Posterior cingulate gyrus (tissue), 11 donors: ENCODE results near the gene PTPRS.

ENCODE experiments used
- DNase-seq, 10 donors: peaks; one replicate each; pipeline versions ENCODE4 v3.0.0 to v3.0.0-alpha.2; 2020 to 2021; ENCODE audit warnings: mixed read lengths in 3 of 10
- intact Hi-C: fragments of 100-400 bp; cut with DNase I; formaldehyde crosslinking; loops from one replicate; pipeline ENCODE4 v1.15.1; 2023

The PTPRS gene

DNA sequence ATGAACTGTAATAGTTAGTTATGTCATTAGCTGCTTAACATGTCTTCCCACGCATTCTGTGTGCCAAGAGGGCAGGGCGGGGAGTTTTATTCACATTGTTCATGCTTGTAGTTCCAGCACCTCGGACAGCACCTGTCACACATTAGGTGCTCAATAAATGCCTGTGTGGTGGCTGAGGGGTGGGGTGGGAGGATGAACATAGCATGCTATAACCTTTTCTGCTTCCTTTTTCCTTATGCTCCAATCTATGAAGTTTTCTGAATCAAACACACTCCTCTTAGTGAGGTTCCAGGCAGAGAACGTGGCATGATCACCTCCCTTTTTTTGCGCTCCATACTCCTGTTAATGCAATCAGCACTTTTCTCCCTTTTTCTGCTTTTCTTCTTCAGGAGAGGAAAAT is 15.8 kb upstream of the PTPRS start:
- DNase-seq = peak in 1 of 10 donors; percentile 7

DNA sequence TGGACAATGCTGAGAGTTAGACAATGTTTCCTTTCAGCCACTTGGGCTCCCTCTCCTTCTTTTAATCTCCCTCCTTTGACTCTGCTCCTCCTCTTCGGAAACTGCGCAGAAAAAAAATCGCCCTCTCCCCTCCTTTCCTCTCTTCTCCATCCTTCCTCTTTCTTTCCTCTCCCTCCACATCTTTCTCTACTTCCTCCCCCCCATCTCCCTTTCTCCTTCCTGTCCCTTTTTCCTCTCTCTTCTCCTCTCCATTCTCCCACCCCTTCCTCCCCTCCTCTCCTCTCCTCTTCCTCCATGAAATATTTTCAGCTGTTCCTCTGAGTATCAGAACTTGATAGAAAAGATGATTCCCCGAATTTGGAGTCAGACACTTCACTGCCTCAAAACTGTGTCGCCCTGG is 15.1 kb upstream of the PTPRS start:
- intact Hi-C loops = no loop called here
- peak in 1 of 10 donors; percentile 1 for DNase-seq

More for the DNA sequence above, 15.8 kb upstream of the PTPRS start:
- intact Hi-C loops = no loop called here

DNA sequence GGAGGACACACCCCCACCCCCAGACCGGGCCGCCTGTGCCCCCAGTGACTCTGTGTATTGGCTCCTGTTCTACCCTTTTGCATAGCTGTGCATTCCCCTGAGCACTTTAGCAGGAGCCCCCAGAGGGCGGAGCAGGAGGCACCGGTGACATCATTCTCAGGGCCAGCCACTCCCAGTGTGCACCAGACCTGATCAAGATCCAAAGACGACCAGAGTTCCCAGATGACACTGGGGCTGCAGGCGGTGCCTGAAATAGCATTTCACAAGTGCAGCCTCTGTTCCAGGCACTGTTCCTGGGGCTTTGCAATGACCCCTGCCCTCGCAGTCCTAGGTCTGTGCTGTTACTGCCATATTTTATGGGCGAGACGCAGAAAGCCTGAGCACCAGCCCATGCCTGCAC is 14.5 kb upstream of the PTPRS start:
- intact Hi-C loops = no loop called here
- DNase-seq = peak in 2 of 10 donors; percentile 12 to 16

DNA sequence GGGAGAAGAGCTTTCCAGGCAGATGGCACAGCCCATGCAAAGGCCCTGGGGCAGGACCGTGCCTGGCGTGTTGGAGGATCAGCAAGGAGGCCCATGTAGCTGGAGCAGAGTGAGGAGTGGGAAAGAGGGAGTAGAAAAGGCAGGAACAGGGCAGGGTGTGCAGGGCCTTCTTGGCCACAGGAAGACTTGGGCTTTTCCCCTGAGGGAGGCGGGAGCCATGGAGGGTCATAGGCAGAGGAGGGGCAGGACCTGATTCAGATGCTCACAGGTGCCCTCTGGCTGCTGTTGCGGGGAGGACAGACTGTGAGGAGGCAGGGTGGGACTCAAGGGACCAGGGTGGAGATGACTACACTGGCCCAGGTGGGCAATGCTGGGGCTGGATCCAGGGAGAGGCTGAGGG is 13.8 kb upstream of the PTPRS start:
- intact Hi-C loops = no loop called here
- DNase-seq = peak in 2 of 10 donors; percentile 61 to 69

DNA sequence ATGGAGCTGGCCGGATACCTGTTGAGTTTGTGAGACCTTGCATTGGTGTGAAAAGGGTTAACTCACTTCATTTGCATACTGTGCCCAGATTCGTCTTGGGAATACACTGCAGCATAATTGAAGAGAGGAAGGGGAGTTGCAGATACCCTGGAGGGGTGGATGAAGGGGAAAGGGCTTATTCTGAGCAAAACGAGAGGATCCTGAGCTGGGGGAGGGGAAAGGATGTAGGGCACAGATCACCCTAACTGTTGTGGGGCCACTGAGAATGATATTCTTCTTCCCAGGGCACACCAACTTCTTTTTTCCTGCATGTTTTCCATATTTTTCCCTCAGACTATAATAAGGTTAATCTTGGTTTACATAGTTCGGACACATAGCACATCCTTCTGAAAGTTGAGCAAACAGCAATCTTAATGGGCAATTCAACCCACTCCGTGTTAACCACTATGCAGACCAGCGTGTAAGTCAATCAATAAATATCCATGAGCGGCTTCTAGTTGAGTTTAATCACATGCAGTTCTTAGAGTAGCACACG is 11.7 kb upstream of the PTPRS start:
- intact Hi-C loops = no loop called here
- DNase-seq = no peak

DNA sequence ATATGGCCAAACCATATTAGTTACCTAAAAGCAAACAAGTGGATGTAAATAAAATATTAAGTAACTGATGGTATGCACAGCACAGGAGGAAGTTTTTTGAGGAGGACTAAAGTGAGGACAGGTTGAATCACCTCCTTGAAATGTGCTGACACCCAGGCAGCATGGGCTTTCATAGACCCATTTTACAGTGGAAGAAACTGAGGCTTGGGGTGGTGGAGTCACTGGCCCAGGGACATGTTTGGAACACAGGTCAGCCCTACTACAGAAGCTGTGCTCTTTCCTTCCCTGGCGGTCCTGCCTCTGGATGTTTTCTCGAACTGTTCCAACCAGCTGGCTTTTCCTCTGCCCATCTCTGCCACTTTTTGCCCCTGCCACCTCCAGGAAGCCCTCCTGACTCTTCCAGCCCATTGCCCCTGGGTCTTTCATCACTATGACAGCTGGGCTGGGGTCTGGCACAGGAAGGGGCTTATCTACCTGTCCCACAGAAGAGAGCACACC is 11.2 kb upstream of the PTPRS start:
- intact Hi-C loops = no loop called here
- DNase-seq = peak in 2 of 10 donors; percentile 5 to 8

DNA sequence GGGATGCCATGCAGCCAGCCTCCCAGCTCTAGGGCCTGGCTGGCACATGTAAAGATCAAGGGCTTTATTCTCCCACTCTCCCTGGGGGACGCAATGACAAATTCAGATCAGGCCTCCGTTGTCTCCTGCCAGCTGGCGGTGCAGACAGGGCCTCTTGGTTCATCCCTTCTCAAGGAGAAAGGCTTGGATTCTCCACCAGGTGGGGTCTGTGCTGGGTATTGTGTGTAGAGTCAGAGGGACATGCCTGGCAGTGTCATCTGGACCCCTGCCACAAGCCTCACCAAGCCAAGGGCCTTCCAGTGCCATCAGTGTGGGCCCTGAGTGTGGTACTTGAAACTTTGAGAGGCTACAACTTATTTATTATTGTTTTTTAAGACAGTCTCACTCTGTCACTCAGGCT is 8.4 kb upstream of the PTPRS start:
- DNase-seq = peak in 2 of 10 donors; percentile 32 to 47
- intact Hi-C loops = no loop called here

DNA sequence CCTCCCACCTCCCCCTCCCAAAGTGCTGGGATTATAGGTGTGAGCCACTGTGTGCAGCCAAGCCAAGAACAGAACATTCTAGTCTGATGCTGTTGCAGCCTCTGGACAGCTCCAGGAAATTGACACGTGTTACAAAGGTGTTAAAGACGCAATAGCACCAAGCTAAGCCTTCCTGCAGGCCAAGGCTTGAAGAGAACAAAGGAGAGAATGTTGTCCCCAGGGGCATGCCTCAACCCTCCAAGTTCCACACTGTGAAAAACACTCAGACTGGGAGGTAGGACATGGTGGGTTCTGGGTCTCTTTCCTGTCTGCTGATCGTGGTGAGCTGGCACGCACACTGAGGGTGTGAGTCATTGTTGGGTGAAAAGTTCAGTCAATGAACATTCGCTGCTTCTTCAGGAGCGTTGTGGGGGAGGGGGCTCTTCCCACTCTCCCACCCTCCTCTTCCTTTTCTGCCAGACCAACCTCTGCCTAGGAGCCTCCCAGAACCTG is 5.3 kb upstream of the PTPRS start:
- intact Hi-C loops = no loop called here
- peak in 1 of 10 donors; percentile 11 for DNase-seq

DNA sequence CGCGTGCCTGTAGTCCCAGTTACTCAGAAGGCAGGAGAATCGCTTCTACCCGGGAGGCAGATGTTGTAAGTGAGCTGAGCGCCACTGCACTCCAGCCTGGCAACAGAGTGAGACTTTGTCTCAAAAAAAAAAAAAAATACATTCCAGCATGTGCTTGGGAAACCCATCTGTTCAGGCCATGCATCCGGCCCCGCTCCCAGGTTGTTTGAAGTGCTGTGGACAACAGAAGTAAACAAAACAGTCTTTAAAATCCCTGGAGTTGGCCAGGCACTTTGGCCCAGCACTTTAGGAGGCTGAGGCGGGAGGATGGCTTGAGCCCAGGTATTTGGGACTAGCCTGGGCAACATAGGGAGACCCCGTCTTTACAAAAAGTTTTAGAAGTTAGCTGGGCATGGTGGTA is 3.2 kb upstream of the PTPRS start:
- peak in 2 of 10 donors; percentile 47 to 74 for DNase-seq
- intact Hi-C loops = no loop called here

DNA sequence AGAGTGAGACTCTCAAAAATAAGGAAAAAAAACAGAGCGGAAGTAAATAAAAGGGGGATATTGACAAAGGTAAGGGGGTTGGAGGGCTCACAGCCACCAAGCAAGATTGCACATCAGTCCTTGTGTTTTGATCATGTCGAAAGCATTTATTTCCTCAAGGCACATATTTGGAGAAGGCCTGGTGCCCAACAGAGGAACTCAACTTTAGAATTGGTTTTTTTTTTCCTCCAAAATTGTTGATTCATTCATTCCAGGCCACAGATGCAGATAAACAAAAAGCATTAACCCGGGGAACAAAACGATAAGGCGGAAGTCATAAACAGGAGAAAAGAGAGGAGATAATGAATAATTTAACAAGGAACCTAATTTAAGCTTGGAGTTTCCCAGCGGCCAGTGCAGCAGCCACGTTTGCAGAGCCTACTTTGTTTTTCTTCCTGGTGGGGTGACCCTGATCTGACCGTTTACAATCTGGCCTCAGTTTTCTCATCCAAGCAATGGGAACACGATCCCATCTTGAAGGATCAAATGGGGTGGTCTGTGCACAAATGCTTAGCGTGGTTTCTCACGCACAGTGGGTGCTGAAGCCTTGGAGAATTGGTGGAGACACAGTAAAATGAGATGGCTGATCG is 2.1 kb upstream of the PTPRS start:
- intact Hi-C loops = no loop called here
- peak in 2 of 10 donors; percentile 10 to 53 for DNase-seq

DNA sequence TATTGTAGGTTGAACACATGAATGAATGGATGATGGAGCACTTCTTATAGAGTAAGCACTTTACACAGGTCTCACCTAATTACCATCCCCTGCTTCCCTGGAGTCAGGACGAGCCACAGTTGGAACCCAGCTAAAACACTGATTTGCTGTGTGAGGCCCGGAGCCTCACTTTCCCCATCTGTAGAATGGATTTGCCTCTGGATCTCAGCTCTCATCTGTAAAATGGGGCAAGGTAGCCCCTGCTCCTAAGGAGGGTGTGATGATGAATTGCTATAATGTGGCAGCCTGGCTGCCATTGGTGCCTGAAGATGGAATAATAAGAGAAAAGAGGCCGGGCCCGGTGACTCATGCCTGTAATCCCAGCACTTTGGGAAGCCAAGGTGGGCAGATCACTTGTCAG is 1.4 kb upstream of the PTPRS start:
- no peak for DNase-seq
- intact Hi-C loops = no loop called here

DNA sequence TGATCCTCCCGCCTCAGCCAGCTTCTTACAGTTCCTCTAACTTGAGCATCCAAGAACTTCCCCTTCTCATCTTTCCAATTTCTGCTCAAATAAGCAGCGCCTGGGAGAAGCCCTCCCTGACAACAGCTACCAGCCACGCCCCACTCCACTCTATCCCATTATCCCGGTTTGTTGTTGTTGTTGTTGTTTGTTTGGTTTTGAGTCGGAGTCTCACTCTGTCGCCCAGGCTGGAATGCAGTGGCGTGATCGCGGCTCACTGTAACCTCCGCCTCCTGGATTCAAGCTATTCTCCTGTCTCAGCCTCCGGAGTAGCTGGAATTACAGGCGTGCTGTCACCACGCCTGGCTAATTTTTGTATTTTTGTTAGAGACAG is 822 bp upstream of the PTPRS start:
- intact Hi-C loops = no loop called here
- DNase-seq = peak in 1 of 10 donors; percentile 65

DNA sequence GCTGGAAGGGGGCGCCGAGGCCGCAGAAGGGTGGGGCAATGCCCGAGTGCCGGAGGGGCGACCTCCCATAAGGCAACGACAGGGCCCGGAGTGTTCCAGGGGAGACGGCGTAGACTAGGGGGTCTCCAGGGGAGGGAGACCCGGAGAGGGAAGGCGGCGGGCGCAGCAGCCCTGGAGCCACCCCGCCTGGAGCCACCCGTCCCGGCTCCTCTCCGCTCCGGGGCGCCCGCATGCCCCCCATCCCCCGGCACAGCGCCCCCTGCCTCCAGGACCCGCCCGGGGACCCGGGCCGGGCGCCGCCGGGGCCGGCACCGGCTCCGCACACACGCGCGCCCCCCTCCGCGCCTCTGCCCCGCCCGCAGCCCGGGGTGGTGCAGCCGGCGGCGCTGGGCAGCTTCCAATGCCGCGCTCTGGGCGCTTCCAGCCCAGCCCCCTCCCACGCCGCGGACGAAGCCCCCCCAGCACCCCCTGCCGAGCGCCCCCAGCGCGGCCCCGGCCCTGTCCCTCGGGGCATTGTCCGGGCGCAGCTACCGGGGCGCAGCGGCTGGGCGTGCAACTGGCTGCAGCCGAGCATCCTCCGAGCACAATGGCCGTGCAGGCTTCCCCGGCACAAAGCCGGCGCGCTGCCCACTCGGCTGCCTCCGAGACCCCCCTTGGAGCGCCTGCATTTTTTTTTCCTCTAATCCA is 519 bp downstream of the PTPRS start:
- intact Hi-C loops = loop anchor here (5.0 to 10.0 kb wide), 2 partner anchors 48 to 295 kb away; no protein-coding TSS in a partner anchor
- DNase-seq = peak in 3 of 10 donors; percentile 36 to 91 (median 56)

DNA sequence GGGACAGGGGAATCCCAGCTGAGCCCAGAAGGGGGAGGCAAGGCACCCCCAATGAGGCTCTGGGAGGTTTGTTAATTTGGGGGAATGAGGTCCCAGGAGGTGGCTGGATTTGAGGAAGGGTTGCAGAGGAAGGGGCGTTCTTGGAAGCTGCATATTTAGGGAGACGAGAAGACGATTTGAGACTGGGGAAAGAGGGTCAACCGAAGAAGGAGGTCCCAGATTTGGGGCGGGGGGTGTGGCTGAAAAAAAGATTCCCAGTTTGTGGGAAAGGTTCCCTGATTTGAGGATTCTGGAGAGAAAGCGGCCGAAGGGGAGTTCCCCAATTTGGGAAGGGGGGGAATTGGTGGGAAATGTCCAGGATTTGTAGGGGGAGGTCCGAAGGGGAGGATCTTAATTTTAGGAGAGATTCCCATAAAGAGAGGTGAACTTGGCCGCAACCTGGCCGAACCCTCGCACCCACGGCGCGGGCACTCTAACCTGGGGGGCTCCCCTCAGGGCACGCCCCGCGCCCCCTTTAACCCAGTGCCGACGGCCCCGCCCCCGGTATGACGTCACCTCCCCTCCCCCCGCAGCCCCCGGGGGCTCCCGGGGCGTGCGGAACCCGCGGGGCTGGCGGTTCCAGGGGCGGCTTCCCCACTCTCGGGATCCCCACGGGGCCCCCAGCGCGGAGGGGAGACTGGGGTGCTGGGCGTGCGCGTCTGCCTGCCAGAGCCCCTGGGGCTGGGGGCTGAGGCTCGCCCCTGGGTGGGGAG is 1.2 kb downstream of the PTPRS start:
- DNase-seq = peak in 1 of 10 donors; percentile 29
- intact Hi-C loops = loop anchor here (5.0 to 10.0 kb wide), 2 partner anchors 47 to 295 kb away; no protein-coding TSS in a partner anchor

DNA sequence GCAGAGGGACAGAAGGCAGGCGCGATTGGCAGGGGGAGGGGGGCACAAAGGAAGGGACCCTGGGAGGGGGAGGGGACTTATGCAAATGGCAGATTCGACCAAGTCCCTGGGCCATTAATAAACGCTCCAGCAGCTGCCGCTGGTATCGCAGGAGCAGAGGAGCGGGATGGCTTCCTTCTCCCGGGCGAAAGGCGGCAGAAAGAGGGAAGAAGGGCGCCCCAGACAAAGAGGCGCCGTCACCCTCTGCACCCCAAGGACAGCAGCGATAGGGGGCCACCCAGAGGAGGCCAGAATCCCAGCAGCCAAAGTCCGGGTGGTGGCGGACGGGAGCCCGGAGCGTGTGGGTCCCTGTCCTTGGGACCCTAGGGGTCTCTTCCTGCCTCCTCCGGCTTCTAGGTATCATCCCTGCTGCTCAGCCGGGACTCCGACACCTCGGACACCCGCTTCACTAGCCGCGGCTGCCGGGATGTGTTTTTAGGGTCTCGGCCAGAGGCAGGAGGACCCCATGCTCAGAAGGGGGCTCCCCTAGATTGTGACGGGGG is 1.9 kb downstream of the PTPRS start:
- peak in 8 of 10 donors; percentile 22 to 93 (median 56) for DNase-seq
- intact Hi-C loops = loop anchor here (5.0 to 10.0 kb wide), 2 partner anchors 46 to 294 kb away; no protein-coding TSS in a partner anchor

DNA sequence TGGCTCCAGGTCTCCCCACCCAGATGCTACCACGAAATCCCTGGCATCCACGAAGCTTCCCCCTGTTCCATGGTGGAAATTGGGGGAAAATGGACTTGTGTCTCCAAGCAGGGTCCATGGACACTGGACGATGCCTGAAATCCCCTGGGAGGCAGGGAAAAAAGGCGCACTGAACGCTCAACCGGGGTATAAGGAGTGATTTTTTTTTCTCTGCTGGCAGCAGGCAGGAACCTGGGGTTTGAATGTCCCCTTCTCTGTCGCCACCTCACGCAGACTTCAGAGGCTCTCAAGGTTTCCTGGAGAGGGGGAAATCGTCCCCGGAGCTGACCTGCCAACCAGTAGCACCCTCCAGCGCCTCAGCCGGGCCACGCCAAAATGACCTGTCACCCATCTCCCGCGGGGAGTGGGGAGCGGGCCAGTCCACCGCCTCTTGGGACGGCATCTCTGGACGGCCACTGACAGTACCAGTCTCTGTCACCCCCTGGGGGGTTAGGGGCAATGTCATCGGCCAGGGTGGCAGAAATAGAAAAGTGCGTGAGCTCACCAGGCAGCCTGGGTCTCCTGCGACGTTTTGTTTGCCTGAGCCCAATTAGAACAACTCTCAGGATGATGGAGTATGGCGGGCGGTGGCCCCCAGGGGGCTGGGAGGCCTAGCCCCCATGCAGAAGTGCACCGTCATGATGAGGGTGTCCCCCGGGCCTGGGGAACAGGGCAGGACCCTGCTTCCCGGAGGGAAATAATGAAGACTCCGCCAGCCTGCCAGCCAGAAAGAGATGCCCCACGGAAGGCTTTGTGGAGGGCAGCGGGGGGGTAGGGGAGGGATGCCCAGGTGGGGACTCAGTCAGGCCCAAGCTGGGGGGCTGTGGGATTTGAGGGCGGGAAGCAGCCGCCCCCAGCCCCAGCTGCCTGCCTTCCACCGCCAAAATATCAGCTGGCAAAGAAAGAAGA is 2.6 kb downstream of the PTPRS start:
- peak in 1 of 10 donors; percentile 86 for DNase-seq
- intact Hi-C loops = loop anchor here (5.0 to 10.0 kb wide), 2 partner anchors 46 to 293 kb away; no protein-coding TSS in a partner anchor

DNA sequence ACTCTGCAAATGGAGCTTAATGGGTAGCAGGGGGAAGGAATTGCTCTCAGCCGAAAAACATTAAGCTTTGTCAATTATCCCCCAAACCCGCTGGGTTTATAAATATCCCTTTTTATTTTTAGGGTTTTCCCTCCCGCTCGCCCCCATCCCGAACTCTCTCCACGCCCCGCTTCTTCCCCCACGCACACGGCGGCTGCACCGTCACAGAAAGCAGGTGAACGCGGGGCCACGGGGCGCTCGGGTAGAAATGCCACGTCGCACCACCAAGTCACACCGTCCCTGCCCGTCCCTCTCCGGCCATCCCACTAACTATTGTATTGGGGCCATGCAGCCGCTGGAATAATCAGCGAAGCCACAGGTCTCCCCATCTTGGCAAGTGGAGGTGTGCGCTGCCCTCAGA is 3.5 kb downstream of the PTPRS start:
- intact Hi-C loops = loop anchor here (5.0 to 10.0 kb wide), 2 partner anchors 45 to 292 kb away; no protein-coding TSS in a partner anchor
- peak in 1 of 10 donors; percentile 80 for DNase-seq

DNA sequence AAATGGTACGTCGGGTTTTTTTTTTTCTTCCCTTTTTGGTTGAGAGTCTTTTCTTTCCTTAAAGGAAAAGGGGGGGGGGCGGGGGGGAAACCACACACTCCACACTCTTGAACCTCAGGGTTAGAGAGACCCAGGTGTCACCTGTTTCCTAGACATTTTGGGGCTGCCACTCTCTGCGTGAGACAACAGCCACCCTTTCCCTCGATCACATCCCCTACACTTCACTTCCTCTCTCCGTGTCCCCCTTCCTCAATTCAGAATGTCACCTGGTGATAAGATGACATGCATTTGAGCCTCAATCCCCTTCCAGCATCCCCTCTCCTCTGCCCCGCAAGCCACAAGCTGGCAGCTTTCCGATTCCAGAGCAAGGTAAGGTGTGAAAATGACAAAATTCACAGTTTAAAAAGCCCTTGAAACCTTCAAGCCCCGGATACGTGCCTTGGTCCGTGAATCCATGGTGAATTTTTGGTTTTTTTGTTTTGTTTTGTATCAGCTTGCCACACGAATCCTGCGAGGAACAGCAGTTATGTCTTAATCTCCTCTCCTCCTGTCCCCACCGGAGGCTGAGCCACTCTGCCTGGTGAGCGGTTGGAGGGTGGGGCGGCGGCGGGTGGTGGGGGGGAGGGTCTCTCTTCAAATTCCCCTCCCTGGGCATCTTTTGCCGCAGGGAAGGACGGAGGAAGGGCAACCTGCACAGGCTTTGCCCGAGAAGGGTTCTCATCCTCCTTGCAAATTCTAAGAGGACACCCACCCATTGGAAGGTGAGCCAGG is 4.2 kb downstream of the PTPRS start:
- no peak for DNase-seq
- intact Hi-C loops = loop anchor here (5.0 to 10.0 kb wide), 2 partner anchors 44 to 292 kb away; no protein-coding TSS in a partner anchor
